Activated T-cell treated with anti-CD3 and anti-CD28 coated beads, Interleukin-2, amount 50 U/mL, for 48 hours (primary cell): ENCODE data around the gene DUX4.
"Not testable (repeated sequence)": the region's sequence is repeated elsewhere in the genome, so short reads cannot be mapped to it uniquely, and the experiment has no call there.

ENCODE experiments used
- DNase-seq, 2 experiments: peaks; one replicate each; pipeline ENCODE4 v3.0.0-alpha.2; 2020

DUX4 gene

DNA sequence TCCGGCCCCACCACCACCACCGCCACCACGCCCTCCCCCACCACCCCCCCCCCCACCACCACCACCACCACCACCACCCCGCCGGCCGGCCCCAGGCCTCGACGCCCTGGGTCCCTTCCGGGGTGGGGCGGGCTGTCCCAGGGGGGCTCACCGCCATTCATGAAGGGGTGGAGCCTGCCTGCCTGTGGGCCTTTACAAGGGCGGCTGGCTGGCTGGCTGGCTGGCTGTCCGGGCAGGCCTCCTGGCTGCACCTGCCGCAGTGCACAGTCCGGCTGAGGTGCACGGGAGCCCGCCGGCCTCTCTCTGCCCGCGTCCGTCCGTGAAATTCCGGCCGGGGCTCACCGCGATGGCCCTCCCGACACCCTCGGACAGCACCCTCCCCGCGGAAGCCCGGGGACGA, at the start of gene DUX4:
Gene DUX4 (plus strand): TSS at position 347 of the 400 bp plus-strand sequence. CDS start 0 bp downstream, at position 347.
- DNase-seq: not testable (repeated sequence)

DNA sequence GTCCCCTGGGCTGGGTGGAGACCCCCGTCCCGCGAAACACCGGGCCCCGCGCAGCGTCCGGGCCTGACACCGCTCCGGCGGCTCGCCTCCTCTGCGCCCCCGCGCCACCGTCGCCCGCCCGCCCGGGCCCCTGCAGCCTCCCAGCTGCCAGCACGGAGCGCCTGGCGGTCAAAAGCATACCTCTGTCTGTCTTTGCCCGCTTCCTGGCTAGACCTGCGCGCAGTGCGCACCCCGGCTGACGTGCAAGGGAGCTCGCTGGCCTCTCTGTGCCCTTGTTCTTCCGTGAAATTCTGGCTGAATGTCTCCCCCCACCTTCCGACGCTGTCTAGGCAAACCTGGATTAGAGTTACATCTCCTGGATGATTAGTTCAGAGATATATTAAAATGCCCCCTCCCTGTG, 1.9 kb downstream of the DUX4 start:
- not testable (repeated sequence) for DNase-seq

DNA sequence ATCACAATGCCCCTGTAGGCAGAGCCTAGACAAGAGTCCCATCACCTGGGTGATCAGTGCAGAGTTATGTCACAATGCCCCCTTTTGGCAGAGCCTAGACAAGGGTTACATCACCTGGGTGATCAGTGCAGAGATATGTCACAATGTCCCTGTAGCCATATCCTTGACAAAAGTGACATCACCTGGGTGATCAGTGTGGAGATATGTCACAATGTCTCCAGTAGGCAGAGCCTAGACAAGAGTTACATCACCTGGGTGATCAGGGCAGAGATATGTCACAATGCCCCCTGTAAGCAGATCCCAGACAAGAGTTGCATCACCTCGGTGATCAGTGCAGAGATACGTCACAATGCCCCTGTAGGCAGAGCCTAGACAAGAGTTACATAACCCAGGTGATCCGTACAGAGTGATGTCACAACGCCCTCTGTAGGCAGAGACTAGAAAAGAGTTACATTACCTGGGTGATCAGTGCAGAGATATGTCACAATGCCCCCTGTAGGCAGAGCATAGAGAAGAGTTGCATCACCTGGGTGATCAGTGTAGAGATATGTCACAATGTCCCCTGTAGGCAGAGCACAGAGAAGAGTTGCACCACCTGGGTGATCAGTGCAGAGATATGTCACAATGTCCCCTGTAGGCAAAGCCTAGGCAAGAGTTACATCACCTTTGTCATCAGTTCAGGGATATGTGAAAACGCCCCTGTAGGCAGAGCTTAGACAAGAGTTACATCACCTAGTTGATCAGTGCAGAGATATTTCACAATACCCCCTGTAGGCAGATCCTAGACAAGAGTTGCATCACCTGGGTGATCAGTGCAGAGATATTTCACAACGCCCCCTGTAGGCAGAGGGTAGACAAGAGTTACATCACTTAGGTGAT, 4.4 kb downstream of the DUX4 start:
- peak in 1 of 2 experiments; percentile 17 for DNase-seq

GRCh38 chr4:190178606-190178990, 5.0 kb downstream of the DUX4 start:
- not testable (repeated sequence) for DNase-seq

DNA sequence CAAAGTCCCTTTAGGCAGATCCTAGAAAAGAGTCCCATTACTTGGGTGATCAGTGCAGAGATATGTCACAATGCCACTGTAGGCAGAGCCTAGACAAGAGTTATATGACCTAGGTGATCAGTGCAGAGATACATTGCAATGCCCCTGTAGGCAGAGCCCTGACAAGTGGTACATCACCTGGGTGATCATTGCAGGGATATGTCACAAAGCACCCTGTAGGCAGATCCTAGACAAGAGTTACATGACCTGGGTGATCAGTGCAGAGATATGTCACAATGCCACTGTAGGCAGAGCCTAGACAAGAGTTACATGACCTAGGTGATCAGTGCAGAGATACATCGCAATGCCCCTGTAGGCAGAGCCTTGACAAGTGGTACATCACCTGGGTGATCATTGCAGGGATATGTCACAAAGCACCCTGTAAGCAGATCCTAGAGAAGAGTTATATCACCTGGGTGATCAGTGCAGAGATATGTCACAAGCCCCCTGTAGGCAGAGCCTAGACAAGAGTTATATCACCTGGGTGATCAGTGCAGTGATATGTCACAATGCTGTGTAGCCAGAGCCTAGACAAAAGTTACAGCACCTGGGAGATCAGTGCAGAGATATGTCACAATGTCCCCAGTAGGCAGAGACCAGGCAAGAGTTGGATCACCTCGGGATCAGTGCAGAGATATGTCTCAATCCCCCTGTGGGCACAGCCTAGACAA, 5.6 kb downstream of the DUX4 start:
- DNase-seq: not testable (repeated sequence)

GRCh38 chr4:190179740-190180094, 6.1 kb downstream of the DUX4 start:
- not testable (repeated sequence) for DNase-seq

- not testable (repeated sequence) for DNase-seq
These were observed 7.4 kb downstream of the DUX4 start for GRCh38 chr4:190180947-190181346.

DNA sequence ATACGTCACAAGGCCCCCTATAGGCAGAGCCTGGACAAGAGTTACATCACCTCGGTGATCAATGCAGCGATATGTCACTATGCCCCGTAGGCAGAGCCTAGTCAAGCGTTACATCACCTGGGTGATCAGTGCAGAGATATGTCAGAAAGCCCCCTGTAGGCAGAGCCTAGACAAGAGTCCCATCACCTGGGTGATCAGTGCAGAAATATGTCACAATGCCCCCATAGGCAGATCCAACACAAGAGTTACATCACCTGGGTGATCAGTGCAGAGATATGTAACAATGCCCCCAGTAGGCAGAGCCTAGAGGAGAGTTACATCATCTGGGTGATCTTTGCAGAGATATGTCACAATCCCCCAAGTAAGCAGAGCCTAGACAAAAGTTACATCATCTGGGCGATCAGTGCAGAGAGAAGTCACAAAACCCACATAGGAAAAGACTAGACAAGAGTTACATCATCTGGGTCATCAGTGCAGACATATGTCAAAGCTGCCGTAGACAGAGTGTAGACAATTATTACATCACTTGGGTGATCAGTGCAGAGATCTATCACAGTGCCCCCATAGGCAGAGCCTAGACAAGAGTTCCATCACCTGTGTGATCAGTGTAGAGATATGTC, 8.0 kb downstream of the DUX4 start:
- not testable (repeated sequence) for DNase-seq

- peak in 1 of 2 experiments; percentile 16 for DNase-seq
These were observed 29.9 kb downstream of the DUX4 start for GRCh38 chr4:190203510-190203909.
